IPS-15b (cell line): ENCODE data around the gene RUBCNL.

ENCODE experiments used
- H3K27me3 ChIP-seq: one replicate; pipeline ENCODE4 v1.6.1; 2013; ENCODE audit warnings: low read length; ENCODE audit not compliant: control insufficient read depth, insufficient read depth
- H3K36me3 ChIP-seq: one replicate; pipeline ENCODE4 v1.6.1; 2013; ENCODE audit warnings: low read length; ENCODE audit not compliant: control insufficient read depth, insufficient read depth
- H3K4me1 ChIP-seq: one replicate; pipeline ENCODE4 v1.6.1; 2013; ENCODE audit warnings: mild to moderate bottlenecking, low read length; ENCODE audit not compliant: control insufficient read depth, insufficient read depth
- H3K4me3 ChIP-seq: one replicate; pipeline ENCODE4 v1.5.1; 2013; ENCODE audit warnings: low read depth, low read length
- H3K9ac ChIP-seq: one replicate; pipeline ENCODE4 v1.6.1; 2013; ENCODE audit warnings: low read depth, mild to moderate bottlenecking, low read length
- H3K9me3 ChIP-seq: one replicate; pipeline ENCODE4 v1.6.1; 2013; ENCODE audit warnings: mild to moderate bottlenecking, low read length; ENCODE audit not compliant: control insufficient read depth, insufficient read depth

Gene RUBCNL

GRCh38 chr13:46295491-46296114, 91.4 kb downstream of the RUBCNL start:
- Histone ChIP-seq H3K9me3 (no peaks in the 10 kb centered on the region), H3K27me3 (no peaks in the 10 kb centered on the region), H3K4me1 (no peaks in the 10 kb centered on the region), H3K4me3 (no peak overlapping the region), H3K9ac (no peak overlapping the region), H3K36me3 (no peaks in the 10 kb centered on the region)

- Histone ChIP-seq H3K27me3 (no peaks in the 10 kb centered on the region), H3K36me3 (no peaks in the 10 kb centered on the region), H3K9me3 (no peaks in the 10 kb centered on the region), H3K4me3 (no peak overlapping the region), H3K4me1 (no peaks in the 10 kb centered on the region), H3K9ac (no peak overlapping the region)
Observed at GRCh38 chr13:46293436-46293835, 93.6 kb downstream of the RUBCNL start.
